ENCODE results near the gene UBTD2. TPM values are rescaled to one million over a fixed set of nuclear protein-coding genes. Genes with fewer than 3 reads are reported as not detected.

Gene UBTD2
- total RNA-seq, 2 donors from 2014 or later = 6.6 to 12.4 TPM

GRCh38 chr5:172168311-172168710, 115.3 kb downstream of the UBTD2 start:
- TF ChIP-seq, protein P1, sequence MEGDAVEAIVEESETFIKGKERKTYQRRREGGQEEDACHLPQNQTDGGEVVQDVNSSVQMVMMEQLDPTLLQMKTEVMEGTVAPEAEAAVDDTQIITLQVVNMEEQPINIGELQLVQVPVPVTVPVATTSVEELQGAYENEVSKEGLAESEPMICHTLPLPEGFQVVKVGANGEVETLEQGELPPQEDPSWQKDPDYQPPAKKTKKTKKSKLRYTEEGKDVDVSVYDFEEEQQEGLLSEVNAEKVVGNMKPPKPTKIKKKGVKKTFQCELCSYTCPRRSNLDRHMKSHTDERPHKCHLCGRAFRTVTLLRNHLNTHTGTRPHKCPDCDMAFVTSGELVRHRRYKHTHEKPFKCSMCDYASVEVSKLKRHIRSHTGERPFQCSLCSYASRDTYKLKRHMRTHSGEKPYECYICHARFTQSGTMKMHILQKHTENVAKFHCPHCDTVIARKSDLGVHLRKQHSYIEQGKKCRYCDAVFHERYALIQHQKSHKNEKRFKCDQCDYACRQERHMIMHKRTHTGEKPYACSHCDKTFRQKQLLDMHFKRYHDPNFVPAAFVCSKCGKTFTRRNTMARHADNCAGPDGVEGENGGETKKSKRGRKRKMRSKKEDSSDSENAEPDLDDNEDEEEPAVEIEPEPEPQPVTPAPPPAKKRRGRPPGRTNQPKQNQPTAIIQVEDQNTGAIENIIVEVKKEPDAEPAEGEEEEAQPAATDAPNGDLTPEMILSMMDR (IDR thresholded peaks at IDR 0.05) = no peak
- H3K27me3 ChIP-seq = no peaks in the 10 kb centered on the region
- H3K27ac ChIP-seq = peak overlapping the region; percentile 33 to 37
- H3K4me1 ChIP-seq = peaks cover 0 to 61% of the 10 kb centered on the region in 2 donors
- no peaks in the 10 kb centered on the region for H3K36me3 ChIP-seq
- DNase-seq (ENCODE audit: low spot score) = no peak
- no peaks in the 10 kb centered on the region for H3K9me3 ChIP-seq
- H3K4me3 ChIP-seq = no peak overlapping the region

DNA sequence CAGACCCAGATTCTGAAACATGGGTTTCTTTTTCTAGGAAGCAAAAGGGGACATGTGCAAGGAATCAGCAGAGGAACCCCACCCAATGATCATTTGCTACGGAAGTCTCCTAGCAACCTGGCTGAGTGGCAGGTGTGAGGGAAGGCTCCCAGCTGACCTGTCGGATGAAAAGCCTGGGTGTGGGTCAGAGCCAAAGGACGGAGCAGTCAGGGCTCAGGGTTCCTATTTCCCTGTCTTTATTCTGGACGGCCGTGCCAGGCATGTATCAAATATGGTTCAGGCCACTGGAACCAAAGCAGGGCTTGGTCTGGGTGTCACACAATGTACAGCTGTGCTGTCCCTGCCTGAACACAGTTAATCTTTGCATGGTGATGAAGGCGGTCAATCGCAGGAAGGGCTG, 115.7 kb downstream of the UBTD2 start:
- no peaks in the 10 kb centered on the region for H3K36me3 ChIP-seq
- H3K4me1 ChIP-seq = peaks cover 0 to 61% of the 10 kb centered on the region in 2 donors
- no peaks in the 10 kb centered on the region for H3K27me3 ChIP-seq
- no peak for DNase-seq (ENCODE audit: low spot score)
- H3K9me3 ChIP-seq = no peaks in the 10 kb centered on the region
- H3K27ac ChIP-seq = peak overlapping the region; percentile 33 to 37
- TF ChIP-seq, protein P1 (IDR thresholded peaks at IDR 0.05) = no peak
- H3K4me3 ChIP-seq = no peak overlapping the region

GRCh38 chr5:172166030-172166826, 117.3 kb downstream of the UBTD2 start:
- Histone ChIP-seq H3K4me1 (peaks cover 0 to 68% of the 10 kb centered on the region in 2 donors), H3K27me3 (no peaks in the 10 kb centered on the region), H3K9me3 (no peaks in the 10 kb centered on the region), H3K27ac (no peak overlapping the region), H3K4me3 (no peak overlapping the region), H3K36me3 (no peaks in the 10 kb centered on the region)
- TF ChIP-seq, protein P1 (IDR thresholded peaks at IDR 0.05) = no peak
- DNase-seq (ENCODE audit: low spot score) = no peak

GRCh38 chr5:172165465-172165864, 118.1 kb downstream of the UBTD2 start:
- Histone ChIP-seq H3K4me1 (peaks cover 0 to 64% of the 10 kb centered on the region in 2 donors), H3K27ac (no peak overlapping the region), H3K4me3 (no peak overlapping the region), H3K9me3 (no peaks in the 10 kb centered on the region), H3K27me3 (no peaks in the 10 kb centered on the region), H3K36me3 (no peaks in the 10 kb centered on the region)
- TF ChIP-seq, protein P1 (IDR thresholded peaks at IDR 0.05) = no peak
- no peak for DNase-seq (ENCODE audit: low spot score)

GRCh38 chr5:172164769-172165212, 118.8 kb downstream of the UBTD2 start:
- no peak for DNase-seq (ENCODE audit: low spot score)
- peaks cover 0 to 60% of the 10 kb centered on the region in 2 donors for H3K4me1 ChIP-seq

More at GRCh38 chr5:172164769-172165212, 118.8 kb downstream of the UBTD2 start:
- Histone ChIP-seq H3K4me3 (no peak overlapping the region), H3K27ac (peak overlapping the region; percentile 4 to 53), H3K27me3 (no peaks in the 10 kb centered on the region), H3K9me3 (no peaks in the 10 kb centered on the region), H3K36me3 (no peaks in the 10 kb centered on the region)
- TF ChIP-seq, protein P1 (IDR thresholded peaks at IDR 0.05) = no peak
